ENCODE results near the gene CYP2B6.

GRCh38 chr19:41013359-41013758, 22.3 kb downstream of the CYP2B6 start:
- TF ChIP-seq, protein P1, sequence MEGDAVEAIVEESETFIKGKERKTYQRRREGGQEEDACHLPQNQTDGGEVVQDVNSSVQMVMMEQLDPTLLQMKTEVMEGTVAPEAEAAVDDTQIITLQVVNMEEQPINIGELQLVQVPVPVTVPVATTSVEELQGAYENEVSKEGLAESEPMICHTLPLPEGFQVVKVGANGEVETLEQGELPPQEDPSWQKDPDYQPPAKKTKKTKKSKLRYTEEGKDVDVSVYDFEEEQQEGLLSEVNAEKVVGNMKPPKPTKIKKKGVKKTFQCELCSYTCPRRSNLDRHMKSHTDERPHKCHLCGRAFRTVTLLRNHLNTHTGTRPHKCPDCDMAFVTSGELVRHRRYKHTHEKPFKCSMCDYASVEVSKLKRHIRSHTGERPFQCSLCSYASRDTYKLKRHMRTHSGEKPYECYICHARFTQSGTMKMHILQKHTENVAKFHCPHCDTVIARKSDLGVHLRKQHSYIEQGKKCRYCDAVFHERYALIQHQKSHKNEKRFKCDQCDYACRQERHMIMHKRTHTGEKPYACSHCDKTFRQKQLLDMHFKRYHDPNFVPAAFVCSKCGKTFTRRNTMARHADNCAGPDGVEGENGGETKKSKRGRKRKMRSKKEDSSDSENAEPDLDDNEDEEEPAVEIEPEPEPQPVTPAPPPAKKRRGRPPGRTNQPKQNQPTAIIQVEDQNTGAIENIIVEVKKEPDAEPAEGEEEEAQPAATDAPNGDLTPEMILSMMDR (conservative IDR thresholded peaks at IDR 0.05; ENCODE audit: low read depth in 2 of 2), result no peak
- TF ChIP-seq REST (IDR thresholded peaks at IDR 0.05; ENCODE audit: unreplicated experiment), result no peak
- no peak for TF ChIP-seq ETS1 (IDR thresholded peaks at IDR 0.05)
- TF ChIP-seq EZH2 (IDR thresholded peaks at IDR 0.05; ENCODE audit: low read depth, unreplicated experiment), result no peak
- TF ChIP-seq STAT1 (IDR thresholded peaks at IDR 0.05; ENCODE audit: unreplicated experiment), result no peak
- TF ChIP-seq POLR2AphosphoS5 (IDR thresholded peaks at IDR 0.05; ENCODE audit: low read depth), result no peak
- no peak for TF ChIP-seq JUNB (IDR thresholded peaks at IDR 0.05; ENCODE audit: unreplicated experiment)
- TF ChIP-seq NANOG (IDR thresholded peaks at IDR 0.05; ENCODE audit: borderline replicate concordance), result no peak
